ENCODE data around the gene SMARCB1. TPM values are rescaled to one million over a fixed set of nuclear protein-coding genes. Genes with fewer than 3 reads are reported as not detected.

The SMARCB1 gene
- total RNA-seq, 2 experiments from 2014 or later = 94.3 to 94.5 TPM

DNA sequence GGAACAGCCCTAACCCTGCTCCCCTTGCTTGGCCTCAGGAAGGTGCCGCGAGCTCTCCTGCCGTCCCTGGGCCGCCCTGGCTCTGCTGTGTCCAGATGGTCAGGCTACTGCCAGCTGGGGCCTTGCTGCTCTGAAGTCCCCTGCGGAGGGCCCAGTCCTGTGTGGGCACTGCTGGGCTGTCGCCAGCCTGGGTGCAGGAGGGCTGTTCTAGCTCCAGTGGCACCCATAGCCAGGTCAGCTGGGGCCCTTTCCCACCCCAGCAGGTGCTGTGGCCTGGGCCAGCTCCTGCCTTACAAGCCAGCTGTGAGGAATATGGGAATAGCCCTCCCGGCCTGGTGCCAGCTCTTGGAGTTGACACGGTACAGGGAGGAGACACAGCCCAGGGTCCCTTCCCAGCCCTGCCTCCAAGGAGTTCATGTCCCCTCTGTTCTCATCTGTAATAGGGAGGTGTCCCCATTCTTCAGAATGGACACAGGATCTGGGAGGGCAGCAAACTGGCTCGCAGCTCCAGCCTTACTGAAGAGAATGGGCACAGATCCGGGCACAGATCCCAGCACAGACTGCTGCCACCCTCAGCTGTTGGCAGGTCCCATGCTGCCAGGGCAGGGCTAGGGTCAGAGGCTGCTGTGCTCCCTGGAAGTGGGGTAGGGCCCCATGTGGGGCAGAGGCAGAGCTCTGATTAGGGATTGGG lies 48.2 kb downstream of the SMARCB1 start:
- Mint-ChIP-seq H3K36me3 (peaks cover 6% of the 10 kb centered on the region), H3K27me3 (peaks cover 6% of the 10 kb centered on the region), H3K9me3 (no peaks in the 10 kb centered on the region), H3K27ac (no peak overlapping the region), H3K4me3 (no peak overlapping the region), H3K4me1 (peaks cover 17% of the 10 kb centered on the region)
- DNase-seq = no peak

DNA sequence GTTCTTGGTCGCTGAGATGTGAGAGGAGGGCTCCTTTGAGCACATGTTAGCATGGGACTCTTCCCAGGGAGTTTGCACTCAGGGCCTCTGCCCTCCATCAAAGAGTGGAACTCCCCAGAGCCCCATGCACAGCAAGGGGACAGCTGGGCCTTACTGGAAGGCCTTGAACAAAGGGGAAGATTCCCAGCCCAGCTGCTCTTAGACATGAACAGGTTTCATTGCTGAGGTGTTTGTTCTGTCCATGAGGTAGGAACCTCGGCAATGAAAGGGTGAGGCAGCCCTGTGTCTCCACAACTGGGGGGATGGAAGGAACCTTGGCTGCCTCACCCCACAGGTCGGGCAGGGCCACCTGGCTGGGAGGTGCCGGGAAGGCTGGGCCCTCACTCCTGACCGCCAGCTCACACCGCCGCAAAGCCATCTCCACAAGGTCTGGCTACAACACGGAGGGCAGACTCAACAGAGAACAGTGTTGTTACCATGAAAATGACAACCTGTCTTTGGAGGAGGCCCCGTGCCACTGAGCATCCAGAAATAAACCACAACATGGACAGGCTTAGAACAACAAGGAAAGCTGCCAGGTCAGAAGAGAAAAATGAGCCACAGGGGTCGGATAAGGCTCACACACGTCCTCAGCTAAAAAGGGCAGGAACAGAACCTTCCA lies 48.8 kb downstream of the SMARCB1 start:
- H3K27ac Mint-ChIP-seq = no peak overlapping the region
- peaks cover 4% of the 10 kb centered on the region for H3K36me3 Mint-ChIP-seq
- H3K9me3 Mint-ChIP-seq = no peaks in the 10 kb centered on the region
- H3K27me3 Mint-ChIP-seq = peaks cover 9% of the 10 kb centered on the region
- no peak overlapping the region for H3K4me3 Mint-ChIP-seq
- peaks cover 17% of the 10 kb centered on the region for H3K4me1 Mint-ChIP-seq
- no peak for DNase-seq

DNA sequence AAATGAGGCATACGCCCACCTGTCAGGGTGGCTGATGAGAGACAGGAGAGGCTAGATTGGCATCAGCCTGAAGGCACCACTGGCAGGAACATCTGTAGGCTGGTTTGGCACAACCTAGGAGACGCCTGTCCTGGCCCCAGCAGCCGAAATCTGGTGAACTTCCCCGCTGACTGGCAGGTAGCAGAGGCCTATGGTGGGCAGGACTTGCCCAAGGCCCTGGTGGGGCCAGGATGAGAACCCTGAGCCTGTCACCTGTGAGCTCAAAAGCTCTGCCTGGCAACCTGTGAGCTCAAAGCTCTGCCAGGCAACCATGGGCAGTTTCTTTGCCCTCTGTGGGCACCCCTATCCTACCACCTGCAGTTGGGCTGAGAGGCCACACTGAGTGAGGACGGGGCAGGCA lies 49.5 kb downstream of the SMARCB1 start:
- Mint-ChIP-seq H3K27ac (no peak overlapping the region), H3K27me3 (peaks cover 11% of the 10 kb centered on the region), H3K9me3 (no peaks in the 10 kb centered on the region), H3K4me1 (peaks cover 17% of the 10 kb centered on the region), H3K36me3 (peaks cover 2% of the 10 kb centered on the region), H3K4me3 (no peak overlapping the region)
- DNase-seq = no peak

DNA sequence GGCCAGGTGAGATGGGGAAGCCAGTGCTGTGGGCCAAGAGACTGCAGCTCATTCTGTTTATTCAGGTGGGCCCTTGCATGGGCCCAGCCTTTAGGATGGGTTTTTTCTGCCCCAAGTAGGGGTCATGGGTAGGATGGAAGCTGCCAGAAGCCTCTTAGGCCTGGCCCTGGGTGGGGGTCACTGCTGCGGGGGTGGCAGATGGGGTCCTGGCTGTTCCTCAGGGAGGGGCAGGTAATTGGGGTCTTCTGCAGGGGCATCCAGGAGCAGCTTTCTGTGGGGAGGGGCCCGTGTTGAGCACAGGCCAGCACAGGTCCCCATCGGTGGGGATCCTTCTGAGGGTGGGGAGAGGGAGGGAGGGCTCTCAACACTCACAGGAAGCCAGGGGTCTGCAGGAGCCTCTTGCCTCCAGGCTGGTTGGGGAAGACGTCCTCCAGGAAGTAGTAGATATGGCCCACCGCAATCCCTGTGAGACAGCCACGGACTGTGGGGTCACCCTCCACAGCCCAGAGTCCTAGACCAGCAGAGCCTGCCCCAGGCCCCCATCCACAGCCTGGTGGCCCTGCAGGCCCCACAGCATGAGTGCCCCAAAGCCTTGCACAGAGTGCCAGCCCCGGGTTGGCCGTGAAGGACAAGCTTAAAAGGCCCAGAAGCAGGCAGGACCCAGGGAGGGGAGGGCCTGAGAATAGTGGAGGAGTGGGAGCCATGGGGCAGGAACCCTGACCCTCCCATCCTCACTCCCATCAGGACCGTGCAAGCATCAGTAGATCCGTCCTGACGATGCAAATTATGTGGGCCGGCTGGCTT lies 50.1 kb downstream of the SMARCB1 start:
- Mint-ChIP-seq H3K4me1 (peaks cover 17% of the 10 kb centered on the region), H3K27ac (no peak overlapping the region), H3K4me3 (no peak overlapping the region), H3K36me3 (peaks cover 2% of the 10 kb centered on the region), H3K9me3 (no peaks in the 10 kb centered on the region), H3K27me3 (peaks cover 11% of the 10 kb centered on the region)
- no peak for DNase-seq

DNA sequence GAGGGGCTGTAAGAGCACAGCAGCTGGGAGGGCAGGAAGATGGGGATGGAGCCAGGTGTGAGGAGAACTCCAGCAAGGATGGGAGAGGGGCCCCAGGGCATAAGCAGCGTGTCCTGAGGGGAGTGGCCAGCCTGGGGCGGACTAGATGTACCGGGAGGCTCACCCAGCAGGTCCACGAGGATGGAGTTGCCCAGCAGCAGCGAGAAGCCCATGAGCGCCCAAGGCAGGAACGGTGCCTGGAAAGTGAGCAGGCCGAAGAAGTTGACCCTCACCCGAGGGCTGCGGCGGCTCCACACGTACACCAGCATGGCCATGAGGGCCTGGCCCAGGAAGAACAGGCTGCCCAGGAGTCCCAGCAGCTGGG lies 50.7 kb downstream of the SMARCB1 start:
- DNase-seq = no peak
- peaks cover 11% of the 10 kb centered on the region for H3K27me3 Mint-ChIP-seq
- H3K27ac Mint-ChIP-seq = no peak overlapping the region
- H3K4me3 Mint-ChIP-seq = peak overlapping the region; percentile 90
- peaks cover 17% of the 10 kb centered on the region for H3K4me1 Mint-ChIP-seq
- no peaks in the 10 kb centered on the region for H3K9me3 Mint-ChIP-seq
- H3K36me3 Mint-ChIP-seq = peaks cover 2% of the 10 kb centered on the region

DNA sequence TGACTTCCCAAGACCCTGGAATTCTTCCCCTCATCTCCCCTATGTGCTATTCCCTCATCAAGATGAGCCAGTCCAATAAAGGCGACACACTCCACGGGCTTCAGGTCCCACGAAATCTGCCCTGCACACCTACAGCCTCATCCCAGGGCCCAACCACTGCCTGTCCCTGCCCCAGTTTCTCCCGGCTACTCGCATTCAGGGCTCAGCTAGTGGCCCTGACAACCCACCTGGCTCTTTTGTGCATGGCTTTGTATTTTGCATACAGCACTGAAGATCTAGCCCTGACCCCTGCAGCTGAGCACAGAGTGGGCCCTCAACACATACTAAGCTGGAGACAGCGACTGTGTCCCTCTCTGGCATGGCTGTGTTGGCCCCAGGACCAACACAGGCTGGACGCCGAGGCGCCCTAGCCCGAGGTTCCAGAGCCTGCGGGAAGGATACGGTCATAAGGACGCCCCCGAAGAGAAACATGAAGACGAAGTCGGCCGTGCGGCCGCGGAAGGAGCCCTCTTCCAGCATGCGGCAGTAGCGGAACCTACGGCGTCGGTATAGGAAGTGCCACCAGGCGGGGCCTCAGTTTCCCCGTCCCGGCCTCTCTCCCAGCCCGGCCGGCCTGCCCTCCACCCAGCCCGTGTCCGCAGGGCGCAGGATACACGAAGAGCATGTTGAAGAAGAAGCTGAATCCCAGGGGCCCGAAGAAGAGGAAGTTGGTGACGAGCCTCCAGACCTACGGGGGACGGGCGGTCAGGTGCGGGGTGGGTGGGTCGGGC lies 51.3 kb downstream of the SMARCB1 start:
- Mint-ChIP-seq H3K27ac (peak overlapping the region; percentile 86), H3K4me1 (peaks cover 17% of the 10 kb centered on the region), H3K9me3 (no peaks in the 10 kb centered on the region), H3K4me3 (peak overlapping the region; percentile 90), H3K27me3 (peaks cover 11% of the 10 kb centered on the region), H3K36me3 (peaks cover 2% of the 10 kb centered on the region)
- DNase-seq = no peak

DNA sequence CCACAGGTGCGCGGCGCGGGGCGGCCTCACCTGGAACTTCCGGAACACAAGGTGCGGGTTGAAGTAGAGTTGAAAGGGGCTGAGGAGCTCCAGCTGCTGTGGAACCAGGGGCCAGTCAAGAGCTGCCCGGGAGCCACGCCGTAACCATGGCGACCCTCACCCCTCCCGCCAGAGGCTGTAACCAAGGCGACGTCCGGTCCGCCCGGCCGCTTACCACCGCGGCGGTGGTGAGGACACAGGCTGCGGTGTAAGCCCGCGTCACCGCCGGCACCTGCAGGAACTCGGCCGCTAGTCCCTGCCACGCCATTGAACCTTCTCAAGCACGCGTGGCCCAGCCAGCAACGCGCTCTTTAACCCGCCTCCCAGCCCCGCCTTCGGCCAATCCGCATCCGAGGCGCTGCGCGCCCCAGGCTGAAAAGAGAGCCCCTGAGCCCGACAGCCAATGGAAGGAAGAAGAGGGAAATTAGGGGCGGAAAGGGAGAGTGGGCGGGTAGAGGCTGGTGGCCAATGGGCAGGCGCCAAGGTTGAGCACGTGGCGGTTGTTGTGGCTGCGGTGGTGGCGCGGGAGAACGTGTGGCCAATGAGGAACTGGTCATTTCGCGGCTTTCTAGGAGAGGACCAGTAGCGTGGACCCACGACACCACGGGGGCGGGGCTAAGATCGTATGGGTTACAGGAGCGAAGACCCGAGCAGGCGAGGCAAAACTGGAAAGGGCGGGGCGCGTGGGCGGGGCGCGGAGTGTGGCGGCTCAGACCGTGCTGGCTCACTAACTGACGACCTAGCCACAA lies 52.1 kb downstream of the SMARCB1 start, which contains the start of gene DERL3:
DERL3 (minus strand) TSS at position 326 of the 788 bp plus-strand sequence; CDS start at position 307, 19 bp downstream.
- Mint-ChIP-seq H3K27me3 (peaks cover 11% of the 10 kb centered on the region), H3K36me3 (peaks cover 2% of the 10 kb centered on the region), H3K4me3 (peak within 1 kb of the TSS; percentile 90), H3K27ac (peak within 1 kb of the TSS; percentile 87), H3K9me3 (no peaks in the 10 kb centered on the region), H3K4me1 (peaks cover 17% of the 10 kb centered on the region)
- DNase-seq = peak; percentile 95

DNA sequence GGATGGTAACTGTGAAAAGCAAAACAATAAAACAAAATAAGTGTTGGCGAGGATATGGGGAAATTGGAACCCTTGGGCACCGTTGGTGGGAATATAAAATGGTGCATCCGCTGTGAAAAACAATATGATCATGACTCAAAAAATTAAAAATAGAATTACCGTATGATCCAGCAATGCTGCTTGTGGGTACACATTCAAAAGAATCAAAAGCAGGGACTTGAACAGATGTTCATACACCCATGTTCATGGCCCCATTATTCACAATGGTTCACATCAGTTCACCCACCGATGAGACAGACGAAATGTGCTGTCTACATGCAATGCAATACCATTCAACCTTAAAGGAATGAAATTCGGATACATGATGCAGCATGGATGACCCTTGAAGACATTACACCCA lies 53.3 kb downstream of the SMARCB1 start:
- DNase-seq = no peak
- Mint-ChIP-seq H3K4me1 (peaks cover 17% of the 10 kb centered on the region), H3K9me3 (no peaks in the 10 kb centered on the region), H3K27ac (no peak overlapping the region), H3K36me3 (peaks cover 2% of the 10 kb centered on the region), H3K27me3 (peaks cover 11% of the 10 kb centered on the region), H3K4me3 (no peak overlapping the region)

DNA sequence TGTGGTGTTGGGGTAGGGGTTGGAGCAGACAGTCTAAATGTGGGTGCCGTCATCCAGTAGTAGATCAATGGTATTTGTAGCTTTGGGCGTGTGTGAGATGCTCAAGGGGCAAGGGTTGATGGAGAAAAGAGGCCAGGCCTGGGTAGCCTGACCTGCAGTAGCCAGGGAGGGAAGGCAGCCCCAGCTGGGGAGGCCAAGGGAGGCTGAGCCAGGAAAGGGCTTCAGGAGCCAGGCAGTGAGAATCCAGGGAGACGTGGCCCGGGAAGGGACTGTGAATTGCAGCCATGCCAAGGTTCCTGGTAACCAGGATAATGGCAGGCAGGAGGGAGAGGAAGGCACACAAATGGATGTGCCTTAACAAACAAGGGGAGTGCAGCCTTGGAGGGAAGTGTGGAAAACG lies 54.5 kb downstream of the SMARCB1 start:
- Mint-ChIP-seq H3K27ac (no peak overlapping the region), H3K4me3 (no peak overlapping the region), H3K4me1 (peaks cover 17% of the 10 kb centered on the region), H3K27me3 (peaks cover 11% of the 10 kb centered on the region), H3K9me3 (no peaks in the 10 kb centered on the region), H3K36me3 (peaks cover 2% of the 10 kb centered on the region)
- DNase-seq = no peak

DNA sequence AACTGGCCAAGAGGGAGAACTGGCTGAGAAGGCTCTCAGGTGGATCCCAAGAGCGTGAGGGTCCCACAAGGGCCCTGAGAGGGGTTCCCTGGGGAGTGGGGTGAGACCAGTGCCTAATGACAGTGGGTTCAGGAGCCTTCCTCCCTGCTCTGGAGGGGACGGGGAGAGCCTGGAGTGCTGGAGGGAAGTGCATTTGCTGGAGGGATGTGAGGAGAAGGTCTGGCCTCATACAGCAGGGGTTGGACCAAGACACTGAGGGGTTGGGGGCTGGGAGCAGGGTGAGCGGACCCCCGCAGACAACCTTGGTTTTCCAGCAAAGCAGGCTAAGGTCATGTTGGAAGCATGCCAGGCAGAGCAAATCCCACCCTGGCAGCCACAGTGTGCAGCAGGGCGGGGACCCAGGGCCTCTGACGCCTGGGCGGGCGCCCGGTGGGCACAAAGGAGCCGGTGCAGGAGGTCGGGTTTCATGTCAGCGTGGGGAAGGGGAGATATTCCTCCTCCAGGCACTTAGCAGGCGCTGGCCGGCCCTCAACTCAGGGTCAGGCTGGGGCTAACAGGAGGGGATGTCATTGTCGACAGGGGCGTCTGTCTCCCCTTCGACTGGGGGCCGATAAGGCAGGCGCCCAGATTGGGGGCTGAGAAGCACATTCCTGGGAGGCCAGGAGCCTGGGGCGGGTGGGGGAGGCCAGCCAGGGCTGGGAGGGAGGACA lies 55.1 kb downstream of the SMARCB1 start:
- no peak for DNase-seq
- Mint-ChIP-seq H3K4me1 (peaks cover 23% of the 10 kb centered on the region), H3K27ac (no peak overlapping the region), H3K4me3 (no peak overlapping the region), H3K9me3 (no peaks in the 10 kb centered on the region), H3K36me3 (peaks cover 2% of the 10 kb centered on the region), H3K27me3 (peaks cover 11% of the 10 kb centered on the region)

DNA sequence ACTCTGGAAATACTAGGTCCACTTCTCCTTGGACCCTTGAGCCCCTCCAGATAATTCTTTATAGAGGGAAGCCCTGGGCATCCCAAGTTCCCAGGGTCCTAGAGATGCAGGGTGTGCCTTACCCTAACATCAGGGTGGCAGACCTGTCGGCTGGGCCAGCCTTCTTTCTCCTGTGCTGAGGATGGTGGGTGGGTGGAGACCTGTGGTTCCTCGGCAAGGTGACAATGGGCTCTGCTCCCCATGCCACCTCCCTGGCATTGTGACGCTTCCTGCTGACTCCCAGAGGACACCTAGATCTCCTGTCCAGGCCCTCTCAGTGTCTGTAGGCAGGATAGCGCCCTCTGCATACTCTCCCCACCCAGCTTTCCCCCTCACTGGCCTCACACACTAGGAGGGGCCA lies 55.8 kb downstream of the SMARCB1 start:
- peaks cover 11% of the 10 kb centered on the region for H3K27me3 Mint-ChIP-seq
- no peak for DNase-seq
- no peak overlapping the region for H3K27ac Mint-ChIP-seq
- no peaks in the 10 kb centered on the region for H3K9me3 Mint-ChIP-seq
- peaks cover 2% of the 10 kb centered on the region for H3K36me3 Mint-ChIP-seq
- no peak overlapping the region for H3K4me3 Mint-ChIP-seq
- peaks cover 22% of the 10 kb centered on the region for H3K4me1 Mint-ChIP-seq

DNA sequence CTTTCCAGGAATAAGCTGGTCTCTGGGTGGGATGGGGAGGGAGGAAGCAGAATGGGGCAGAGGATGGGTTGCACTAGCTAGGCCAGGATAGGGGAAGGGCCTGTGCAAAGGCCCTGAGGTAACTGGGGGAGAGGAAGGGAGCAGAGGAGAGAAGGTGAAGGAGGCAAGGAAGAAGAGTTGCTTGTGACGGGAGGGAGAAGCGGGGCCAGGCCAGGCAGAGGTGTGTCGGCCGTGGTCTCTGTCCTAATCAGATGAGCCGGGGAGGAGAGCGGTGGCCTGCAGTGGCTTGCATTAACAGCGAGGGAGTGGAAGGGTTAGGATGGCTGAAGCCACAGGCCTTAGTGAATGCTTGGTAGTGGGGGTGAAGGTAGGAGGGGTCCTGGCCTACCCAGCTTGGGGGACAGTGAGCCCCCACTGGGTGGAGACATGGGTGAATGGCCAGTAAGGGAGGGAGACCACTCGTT lies 58.0 kb downstream of the SMARCB1 start:
- Mint-ChIP-seq H3K4me3 (no peak overlapping the region), H3K27me3 (peaks cover 5% of the 10 kb centered on the region), H3K36me3 (no peaks in the 10 kb centered on the region), H3K4me1 (peaks cover 7% of the 10 kb centered on the region), H3K9me3 (no peaks in the 10 kb centered on the region), H3K27ac (no peak overlapping the region)
- no peak for DNase-seq

DNA sequence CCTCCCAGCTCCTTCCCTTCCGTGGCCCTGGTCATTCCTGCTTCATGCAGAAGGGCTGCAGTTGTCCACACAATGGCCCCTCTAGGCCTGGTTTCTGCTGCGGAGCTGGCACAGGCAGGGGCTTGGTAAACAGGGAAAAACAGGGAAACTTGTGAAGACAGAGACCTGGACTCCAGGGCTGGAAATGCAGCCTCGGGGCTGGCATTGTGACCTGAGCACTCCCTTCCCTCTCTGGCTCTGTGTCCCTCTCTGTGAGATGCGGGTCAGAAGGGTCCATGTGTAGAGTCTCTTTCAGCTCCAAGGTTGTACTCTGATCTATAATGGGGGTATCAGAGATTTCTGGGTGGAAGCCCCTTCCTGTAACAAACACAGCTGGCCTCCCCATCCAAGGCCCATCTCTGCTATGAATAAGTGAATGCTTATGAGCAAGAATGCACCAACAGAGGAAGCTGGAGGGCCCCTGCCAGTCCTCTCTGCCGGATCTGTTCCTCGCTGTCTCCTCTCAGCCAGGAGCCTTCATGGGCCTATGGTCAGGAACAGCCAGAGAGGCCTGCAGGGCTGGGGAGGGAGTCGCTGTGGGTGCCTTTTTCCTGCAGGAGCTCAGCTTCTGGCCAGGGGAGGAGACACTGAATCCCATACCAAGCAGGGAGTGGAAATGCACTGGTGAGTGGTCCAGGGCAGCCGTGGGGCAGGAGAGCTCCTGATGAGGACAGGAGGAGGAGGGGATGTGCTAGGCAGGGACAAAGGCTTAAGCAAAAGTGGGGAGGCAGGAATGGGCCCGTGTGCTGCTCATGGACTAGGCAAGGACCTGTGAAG lies 58.7 kb downstream of the SMARCB1 start:
- no peak for DNase-seq
- no peak overlapping the region for H3K27ac Mint-ChIP-seq
- no peaks in the 10 kb centered on the region for H3K9me3 Mint-ChIP-seq
- peaks cover 4% of the 10 kb centered on the region for H3K27me3 Mint-ChIP-seq
- no peaks in the 10 kb centered on the region for H3K36me3 Mint-ChIP-seq
- peaks cover 6% of the 10 kb centered on the region for H3K4me1 Mint-ChIP-seq
- H3K4me3 Mint-ChIP-seq = no peak overlapping the region
